ENCODE data around the gene ADAMTSL1. TPM values are rescaled to one million over a fixed set of nuclear protein-coding genes. Genes with fewer than 3 reads are reported as not detected.

The ADAMTSL1 gene
- total RNA-seq, 2 experiments from 2014 or later: not detected

- BruUV-seq (replicated peaks): no TSS peak
- TF ChIP-seq EZH2phosphoT487 (IDR thresholded peaks at IDR 0.05; ENCODE audit: borderline replicate concordance, low read depth, low read length) (no peak), CTCF (conservative IDR thresholded peaks at IDR 0.05; ENCODE audit: low read length) (no peak)
These were observed 3.8 kb downstream of the ADAMTSL1 start for GRCh38 chr9:18477719-18478118.

GRCh38 chr9:18478501-18479361, 4.8 kb downstream of the ADAMTSL1 start:
- Histone ChIP-seq H3K4me3 (ENCODE audit: low read depth, low read length, poor library complexity, severe bottlenecking) (no peak overlapping the region), H3K9me3 (ENCODE audit: low read length) (no peaks in the 10 kb centered on the region), H3K27ac (ENCODE audit: low read depth, low read length, poor library complexity, severe bottlenecking) (no peak overlapping the region), H3K9me2 (ENCODE audit: insufficient read depth, low read length) (no peaks in the 10 kb centered on the region), H2AFZ (ENCODE audit: low read length) (no peak overlapping the region), H3K4me1 (ENCODE audit: insufficient read depth, low read length, poor library complexity, severe bottlenecking) (no peaks in the 10 kb centered on the region), H3K36me3 (ENCODE audit: insufficient read depth, low read length) (no peaks in the 10 kb centered on the region), H4K20me1 (ENCODE audit: insufficient read depth, low read length) (no peaks in the 10 kb centered on the region), H3K4me2 (ENCODE audit: low read length) (no peak overlapping the region), H3K79me2 (ENCODE audit: insufficient read depth, low read depth, low read length) (no peaks in the 10 kb centered on the region)
- intact Hi-C loops (cut with micrococcal nuclease; ENCODE audit: unreplicated experiment): no loop called here
- TF ChIP-seq EZH2phosphoT487 (IDR thresholded peaks at IDR 0.05; ENCODE audit: borderline replicate concordance, low read depth, low read length) (no peak), CTCF (conservative IDR thresholded peaks at IDR 0.05; ENCODE audit: low read length) (no peak)
- ChIA-PET CTCF (ENCODE audit: unreplicated experiment) (no interaction called here), POLR2A (interaction anchor here (0.6 kb wide), 1 partner anchor 97 kb away, joined by 3 read pairs; no protein-coding TSS in a partner anchor)
- no peak for DNase-seq (ENCODE audit: low spot score)
- no TSS peak for BruUV-seq (replicated peaks)

More at GRCh38 chr9:18477719-18478118, 3.8 kb downstream of the ADAMTSL1 start:
- no peaks in the 10 kb centered on the region for H4K20me1 ChIP-seq (ENCODE audit: insufficient read depth, low read length)
- no peak for DNase-seq (ENCODE audit: low spot score)
- no peaks in the 10 kb centered on the region for H3K79me2 ChIP-seq (ENCODE audit: insufficient read depth, low read depth, low read length)
- no peak overlapping the region for H3K4me3 ChIP-seq (ENCODE audit: low read depth, low read length, poor library complexity, severe bottlenecking)
- no peak overlapping the region for H2AFZ ChIP-seq (ENCODE audit: low read length)
- H3K36me3 ChIP-seq (ENCODE audit: insufficient read depth, low read length): no peaks in the 10 kb centered on the region
- POLR2A ChIA-PET: no interaction called here
- H3K9me2 ChIP-seq (ENCODE audit: insufficient read depth, low read length): no peaks in the 10 kb centered on the region
- intact Hi-C loops (cut with micrococcal nuclease; ENCODE audit: unreplicated experiment): no loop called here
- H3K9me3 ChIP-seq (ENCODE audit: low read length): no peaks in the 10 kb centered on the region
- no peak overlapping the region for H3K4me2 ChIP-seq (ENCODE audit: low read length)
- H3K4me1 ChIP-seq (ENCODE audit: insufficient read depth, low read length, poor library complexity, severe bottlenecking): no peaks in the 10 kb centered on the region
- CTCF ChIA-PET (ENCODE audit: unreplicated experiment): no interaction called here
- H3K27ac ChIP-seq (ENCODE audit: low read depth, low read length, poor library complexity, severe bottlenecking): no peak overlapping the region

- Histone ChIP-seq H3K79me2 (ENCODE audit: insufficient read depth, low read depth, low read length) (no peaks in the 10 kb centered on the region), H3K9me2 (ENCODE audit: insufficient read depth, low read length) (no peaks in the 10 kb centered on the region), H3K9me3 (ENCODE audit: low read length) (no peaks in the 10 kb centered on the region), H3K4me3 (ENCODE audit: low read depth, low read length, poor library complexity, severe bottlenecking) (no peak overlapping the region), H4K20me1 (ENCODE audit: insufficient read depth, low read length) (no peaks in the 10 kb centered on the region), H3K4me1 (ENCODE audit: insufficient read depth, low read length, poor library complexity, severe bottlenecking) (no peaks in the 10 kb centered on the region), H3K27ac (ENCODE audit: low read depth, low read length, poor library complexity, severe bottlenecking) (no peak overlapping the region), H3K4me2 (ENCODE audit: low read length) (no peak overlapping the region), H3K36me3 (ENCODE audit: insufficient read depth, low read length) (no peaks in the 10 kb centered on the region), H2AFZ (ENCODE audit: low read length) (no peak overlapping the region)
- ChIA-PET CTCF (ENCODE audit: unreplicated experiment) (no interaction called here), POLR2A (no interaction called here)
- no TSS peak for BruUV-seq (replicated peaks)
- no peak for DNase-seq (ENCODE audit: low spot score)
- no peak for TF ChIP-seq CTCF (conservative IDR thresholded peaks at IDR 0.05; ENCODE audit: low read length)
- TF ChIP-seq EZH2phosphoT487 (IDR thresholded peaks at IDR 0.05; ENCODE audit: borderline replicate concordance, low read depth, low read length): no peak
- intact Hi-C loops (cut with micrococcal nuclease; ENCODE audit: unreplicated experiment): no loop called here
These were observed 5.5 kb downstream of the ADAMTSL1 start for GRCh38 chr9:18479405-18479804.
